ENCODE results near the gene SPEG. TPM values are rescaled to one million over a fixed set of nuclear protein-coding genes. Genes with fewer than 3 reads are reported as not detected.

The SPEG gene
- polyA plus RNA-seq, 1 donor (not counting 4 experiments of a cell fraction or from before 2014, with no cell fraction given): 18.8 TPM

GRCh38 chr2:219385958-219386520 is 48.6 kb upstream of the SPEG start:
- peaks cover 1% of the 10 kb centered on the region for H3K79me2 ChIP-seq (ENCODE audit: control insufficient read depth, insufficient read depth, low read length)
- H3K36me3 ChIP-seq (ENCODE audit: control insufficient read depth in 2 of 2, extremely low read depth in 1 of 2, insufficient read depth in 2 of 2, low read length in 2 of 2): peaks cover 24 to 25% of the 10 kb centered on the region in 2 experiments
- TF ChIP-seq EZH2 (IDR thresholded peaks at IDR 0.05; ENCODE audit: low read length) (no peak), CTCF (optimal IDR thresholded peaks at IDR 0.05 in 1 of 3, IDR thresholded peaks at IDR 0.05 in 1 of 3, conservative IDR thresholded peaks at IDR 0.05 in 1 of 3; ENCODE audit: extremely low read depth in 1 of 3, insufficient read depth in 2 of 3, low read length in 3 of 3) (no peak)
- H3K9me3 ChIP-seq (ENCODE audit: control insufficient read depth, low read depth, low read length): no peaks in the 10 kb centered on the region
- no peak overlapping the region for H2AFZ ChIP-seq (ENCODE audit: control insufficient read depth, low read length)
- H3K4me3 ChIP-seq (ENCODE audit: control insufficient read depth in 2 of 3, extremely low read depth in 1 of 3, insufficient read depth in 2 of 3, low read depth in 1 of 3, low read length in 3 of 3): no peak overlapping the region
- DNase-seq (ENCODE audit: low read depth, low spot score): no peak
- FAIRE-seq: no peak
- no peak overlapping the region for H3K4me2 ChIP-seq (ENCODE audit: control insufficient read depth, extremely low read depth, insufficient read depth, low read depth, low read length)
- dilution Hi-C loops (cut with MboI; ENCODE audit: extremely low pct_ligation_motif_present, low sequenced_read_pairs): no loop called here
- no peaks in the 10 kb centered on the region for H3K9me1 ChIP-seq (ENCODE audit: control insufficient read depth, extremely low read depth, insufficient read depth, low read length)
- peaks cover 7% of the 10 kb centered on the region for H3K4me1 ChIP-seq (ENCODE audit: control insufficient read depth, extremely low read depth, insufficient read depth, low read length)
- H3K27ac ChIP-seq (ENCODE audit: control insufficient read depth, insufficient read depth, low read length): no peak overlapping the region
- no peak overlapping the region for H3K9ac ChIP-seq (ENCODE audit: control insufficient read depth, extremely low read depth, insufficient read depth, low read length)
- no peaks in the 10 kb centered on the region for H3K27me3 ChIP-seq (ENCODE audit: control insufficient read depth, extremely low read depth, insufficient read depth, low read length)
- H4K20me1 ChIP-seq (ENCODE audit: control insufficient read depth, extremely low read depth, insufficient read depth, low read length): no peaks in the 10 kb centered on the region

- Histone ChIP-seq H3K4me1 (ENCODE audit: control insufficient read depth, extremely low read depth, insufficient read depth, low read length) (peaks cover 7% of the 10 kb centered on the region), H3K4me2 (ENCODE audit: control insufficient read depth, extremely low read depth, insufficient read depth, low read depth, low read length) (peak overlapping the region; percentile 97), H3K9ac (ENCODE audit: control insufficient read depth, extremely low read depth, insufficient read depth, low read length) (peak overlapping the region; percentile 95), H3K36me3 (ENCODE audit: control insufficient read depth in 2 of 2, extremely low read depth in 1 of 2, insufficient read depth in 2 of 2, low read length in 2 of 2) (peaks cover 21 to 22% of the 10 kb centered on the region in 2 experiments), H3K9me1 (ENCODE audit: control insufficient read depth, extremely low read depth, insufficient read depth, low read length) (no peaks in the 10 kb centered on the region), H3K27me3 (ENCODE audit: control insufficient read depth, extremely low read depth, insufficient read depth, low read length) (no peaks in the 10 kb centered on the region), H3K79me2 (ENCODE audit: control insufficient read depth, insufficient read depth, low read length) (peaks cover 1% of the 10 kb centered on the region), H3K27ac (ENCODE audit: control insufficient read depth, insufficient read depth, low read length) (peak overlapping the region; percentile 89), H3K4me3 (ENCODE audit: control insufficient read depth in 2 of 3, extremely low read depth in 1 of 3, insufficient read depth in 2 of 3, low read depth in 1 of 3, low read length in 3 of 3) (peak overlapping the region; percentile 66 to 90 (median 82)), H4K20me1 (ENCODE audit: control insufficient read depth, extremely low read depth, insufficient read depth, low read length) (no peaks in the 10 kb centered on the region), H3K9me3 (ENCODE audit: control insufficient read depth, low read depth, low read length) (no peaks in the 10 kb centered on the region), H2AFZ (ENCODE audit: control insufficient read depth, low read length) (peak overlapping the region; percentile 87)
- dilution Hi-C loops (cut with MboI; ENCODE audit: extremely low pct_ligation_motif_present, low sequenced_read_pairs): no loop called here
- no peak for DNase-seq (ENCODE audit: low read depth, low spot score)
- FAIRE-seq: no peak
- TF ChIP-seq EZH2 (IDR thresholded peaks at IDR 0.05; ENCODE audit: low read length) (no peak), CTCF (optimal IDR thresholded peaks at IDR 0.05 in 1 of 3, IDR thresholded peaks at IDR 0.05 in 1 of 3, conservative IDR thresholded peaks at IDR 0.05 in 1 of 3; ENCODE audit: extremely low read depth in 1 of 3, insufficient read depth in 2 of 3, low read length in 3 of 3) (no peak)
Observed at GRCh38 chr2:219386532-219387280, 47.9 kb upstream of the SPEG start.
